OCI-LY7 (cell line): ENCODE data around the gene GRXCR1. TPM values are rescaled to one million over a fixed set of nuclear protein-coding genes. Genes with fewer than 3 reads are reported as not detected.

Experiments
- BruUV-seq: library from RNA; stranded (reverse); fragments of 400-500 nt; replicated peaks from 2 replicates; lab custom pipeline; 2021; lab: Mats Ljungman, UMichigan
- CTCF ChIA-PET: fragments of 300-600 bp; sonication (Branson Sonifier 250); formaldehyde crosslinking; loops from one replicate; lab custom pipeline; 2022; ENCODE audit warnings: antibody characterized with exemption; ENCODE audit not compliant: unreplicated experiment; lab: Charles Lee
- POLR2A ChIA-PET: fragments of 300-600 bp; sonication (Branson Sonifier 250); formaldehyde crosslinking; loops from one replicate; lab custom pipeline; 2022; ENCODE audit warnings: antibody characterized with exemption; lab: Charles Lee
- DNase-seq: peaks from one replicate; pipeline ENCODE4 v3.0.0-alpha.2; 2015; ENCODE audit warnings: low spot score
- H2AFZ ChIP-seq: fragments of 200-600 bp; sonication (generic), shearing (Covaris generic); 2 replicates; pipeline ENCODE4 v1.6.1; 2014; ENCODE audit warnings: mild to moderate bottlenecking, antibody characterized with exemption, low read length, moderate library complexity
- H3K27ac ChIP-seq: fragments of 200-600 bp; sonication (generic); 2 replicates; pipeline ENCODE4 v1.5.1; 2014; ENCODE audit warnings: mixed run types, low read depth, mild to moderate bottlenecking, moderate library complexity, low read length, inconsistent platforms; ENCODE audit not compliant: poor library complexity, severe bottlenecking
- H3K36me3 ChIP-seq: fragments of 200-600 bp; sonication (generic); 2 replicates; pipeline ENCODE4 v1.6.1; 2014; ENCODE audit warnings: mild to moderate bottlenecking, antibody characterized with exemption, low read length, moderate library complexity, mixed read lengths; ENCODE audit not compliant: insufficient read depth
- H3K4me1 ChIP-seq: fragments of 200-600 bp; sonication (generic); 2 replicates; pipeline ENCODE4 v1.5.1; 2014; ENCODE audit warnings: mild to moderate bottlenecking, low read length; ENCODE audit not compliant: insufficient read depth, poor library complexity, severe bottlenecking
- H3K4me2 ChIP-seq: fragments of 200-600 bp; sonication (generic); 2 replicates; pipeline ENCODE4 v1.6.1; 2014; ENCODE audit warnings: mild to moderate bottlenecking, low read length
- H3K4me3 ChIP-seq: fragments of 200-600 bp; sonication (generic); 2 replicates; pipeline ENCODE4 v1.5.1; 2014; ENCODE audit warnings: mild to moderate bottlenecking, low read depth, low read length; ENCODE audit not compliant: poor library complexity, severe bottlenecking
- H3K79me2 ChIP-seq: fragments of 200-600 bp; sonication (generic); 2 replicates; pipeline ENCODE4 v1.6.1; 2016; ENCODE audit warnings: low read depth, mild to moderate bottlenecking, low read length, moderate library complexity, mixed read lengths; ENCODE audit not compliant: insufficient read depth
- H3K9me2 ChIP-seq: fragments of 200-600 bp; sonication (generic); 2 replicates; pipeline ENCODE4 v1.6.1; 2016; ENCODE audit warnings: mild to moderate bottlenecking, low read length, mixed read lengths; ENCODE audit not compliant: insufficient read depth
- H3K9me3 ChIP-seq: fragments of 200-600 bp; sonication (generic); 2 replicates; pipeline ENCODE4 v1.6.1; 2014; ENCODE audit warnings: mild to moderate bottlenecking, mixed run types, low read length, mixed read lengths
- H4K20me1 ChIP-seq: fragments of 200-600 bp; sonication (generic); 2 replicates; pipeline ENCODE4 v1.6.1; 2014; ENCODE audit warnings: mild to moderate bottlenecking, antibody characterized with exemption, low read length, moderate library complexity, mixed read lengths; ENCODE audit not compliant: insufficient read depth
- CTCF ChIP-seq: fragments of 200-600 bp; sonication (generic); conservative IDR thresholded peaks from 2 replicates; pipeline ENCODE4 v1.5.1; 2014; ENCODE audit warnings: mild to moderate bottlenecking, antibody characterized with exemption, low read length, moderate library complexity, mixed read lengths
- EZH2phosphoT487 ChIP-seq: fragments of 200-600 bp; sonication (generic); IDR thresholded peaks from 2 replicates; pipeline ENCODE4 v1.6.1; 2018; ENCODE audit warnings: low read depth, borderline replicate concordance, mild to moderate bottlenecking, mixed run types, antibody characterized with exemption, low read length, moderate library complexity, mixed read lengths
- intact Hi-C: fragments of 100-400 bp; cut with micrococcal nuclease; formaldehyde crosslinking; loops from one replicate; pipeline ENCODE4 v1.10.0; 2022; ENCODE audit not compliant: unreplicated experiment
- total RNA-seq, 2 experiments: library from RNA; depleted of rRNA in 1 of 2; stranded (reverse); fragments of >200 nt in 1 of 2; shearing (Covaris generic) in 1 of 2; gene quantifications; 2 replicates each; pipeline ENCODE4 v1.2.3, GENCODE V29; 2014 to 2022

The GRXCR1 gene
- total RNA-seq, 2 experiments from 2014 or later, result not detected

- H2AFZ ChIP-seq, result no peak overlapping the region
- TF ChIP-seq EZH2phosphoT487, result no peak
- no peak for TF ChIP-seq CTCF
- H3K9me2 ChIP-seq, result no peaks in the 10 kb centered on the region
- no peak overlapping the region for H3K4me2 ChIP-seq
- no peaks in the 10 kb centered on the region for H3K9me3 ChIP-seq
- no peaks in the 10 kb centered on the region for H3K36me3 ChIP-seq
- H4K20me1 ChIP-seq, result no peaks in the 10 kb centered on the region
- intact Hi-C loops, result no loop called here
- no peaks in the 10 kb centered on the region for H3K79me2 ChIP-seq
- no peaks in the 10 kb centered on the region for H3K4me1 ChIP-seq
- no peak overlapping the region for H3K27ac ChIP-seq
- BruUV-seq, result no TSS peak
- no peak overlapping the region for H3K4me3 ChIP-seq
- ChIA-PET POLR2A (interaction anchor here (0.7 kb wide), 1 partner anchor 1239 kb away, joined by 3 read pairs; no protein-coding TSS in a partner anchor), CTCF (no interaction called here)
- DNase-seq, result no peak
These were observed 14.6 kb downstream of the GRXCR1 start for GRCh38 chr4:42906891-42907759.

GRCh38 chr4:42910459-42910858, 17.9 kb downstream of the GRXCR1 start:
- H2AFZ ChIP-seq, result no peak overlapping the region
- no peaks in the 10 kb centered on the region for H3K79me2 ChIP-seq
- H3K9me2 ChIP-seq, result no peaks in the 10 kb centered on the region
- H3K4me2 ChIP-seq, result no peak overlapping the region
- no peak overlapping the region for H3K4me3 ChIP-seq
- no peak for TF ChIP-seq CTCF
- TF ChIP-seq EZH2phosphoT487, result no peak
- ChIA-PET CTCF (no interaction called here), POLR2A (no interaction called here)
- H3K27ac ChIP-seq, result no peak overlapping the region
- no peaks in the 10 kb centered on the region for H3K36me3 ChIP-seq
- H3K4me1 ChIP-seq, result no peaks in the 10 kb centered on the region
- BruUV-seq, result no TSS peak
- no peaks in the 10 kb centered on the region for H4K20me1 ChIP-seq
- intact Hi-C loops, result no loop called here
- H3K9me3 ChIP-seq, result no peaks in the 10 kb centered on the region
- DNase-seq, result no peak

GRCh38 chr4:42914937-42915336, 22.4 kb downstream of the GRXCR1 start:
- Histone ChIP-seq H4K20me1 (no peaks in the 10 kb centered on the region), H3K9me3 (no peaks in the 10 kb centered on the region), H3K27ac (no peak overlapping the region), H3K9me2 (no peaks in the 10 kb centered on the region), H3K79me2 (no peaks in the 10 kb centered on the region), H3K36me3 (no peaks in the 10 kb centered on the region), H2AFZ (no peak overlapping the region), H3K4me3 (no peak overlapping the region), H3K4me1 (no peaks in the 10 kb centered on the region), H3K4me2 (no peak overlapping the region)
- BruUV-seq, result no TSS peak
- TF ChIP-seq CTCF, result no peak
- TF ChIP-seq EZH2phosphoT487, result no peak
- no peak for DNase-seq
- POLR2A ChIA-PET, result no interaction called here
- intact Hi-C loops, result no loop called here
- CTCF ChIA-PET, result no interaction called here
